B cell (primary cell): ENCODE data around the gene CLASP2. TPM values are rescaled to one million over a fixed set of nuclear protein-coding genes. Genes with fewer than 3 reads are reported as not detected.

ENCODE experiments used
- ATAC-seq: fragments of 200-7000 bp; cut with Tn5 transposase; one replicate; pipeline ENCODE4 v1.10.0; 2021; ENCODE audit warnings: low read depth, mild to moderate bottlenecking, moderate number of reproducible peaks, moderate library complexity
- CTCF ChIA-PET: fragments of 350-600 bp; sonication (Branson Sonifier 250); formaldehyde crosslinking; loops from one replicate; lab custom pipeline; 2021; ENCODE audit warnings: antibody characterized with exemption, inconsistent platforms; lab: Charles Lee
- POLR2A ChIA-PET: fragments of 350-600 bp; sonication (Branson Sonifier 250); formaldehyde crosslinking; loops from one replicate; lab custom pipeline; 2021; ENCODE audit warnings: antibody characterized with exemption; lab: Charles Lee
- DNase-seq: peaks from one replicate; pipeline ENCODE4 v3.0.0; 2013
- H2AFZ ChIP-seq: 2 replicates; pipeline ENCODE4 v1.6.1; 2012; ENCODE audit warnings: mild to moderate bottlenecking, low read depth, low read length; ENCODE audit not compliant: insufficient read depth, poor library complexity, severe bottlenecking
- H3K27ac ChIP-seq, 2 donors: 1 replicate in 1 of 2; 2 replicates in 1 of 2; pipeline ENCODE4 v1.5.1; 2012 to 2013; ENCODE audit warnings: low read length in 2 of 2, mild to moderate bottlenecking in 2 of 2, moderate library complexity in 1 of 2
- H3K27me3 ChIP-seq, 4 experiments: fragments of 200-600 bp in 1 of 4; sonication (generic) in 1 of 4; replicated peaks in 1 of 4; 1 replicate in 2 of 4; 2 replicates in 2 of 4; pipeline versions ENCODE4 v1.6.1 to v1.7.0; 2013 to 2016; ENCODE audit warnings: low read length in 3 of 4, mild to moderate bottlenecking in 2 of 4, mixed read lengths in 1 of 4, moderate library complexity in 1 of 4; ENCODE audit not compliant: insufficient read depth in 4 of 4, control insufficient read depth in 3 of 4; ENCODE audit errors: control extremely low read depth in 1 of 4
- H3K36me3 ChIP-seq, 2 experiments: replicated peaks in 1 of 2; 1 replicate in 1 of 2; 2 replicates in 1 of 2; pipeline versions ENCODE4 v1.6.1 to v1.7.1; 2013; ENCODE audit warnings: low read length in 1 of 2; ENCODE audit not compliant: insufficient read depth in 2 of 2, control insufficient read depth in 1 of 2; ENCODE audit errors: control extremely low read depth in 1 of 2, extremely low read depth in 1 of 2
- H3K4me1 ChIP-seq, 2 donors: fragments of 200-600 bp in 1 of 2; sonication (generic) in 1 of 2; 1 replicate in 1 of 2; 2 replicates in 1 of 2; pipeline versions ENCODE4 v1.5.1 to v1.6.1; 2013 to 2017; ENCODE audit warnings: low read length in 2 of 2; ENCODE audit not compliant: control insufficient read depth in 2 of 2, insufficient read depth in 2 of 2
- H3K4me2 ChIP-seq: replicated peaks from 2 replicates; pipeline ENCODE3; 2012; ENCODE audit warnings: mild to moderate bottlenecking, low read depth, low read length; ENCODE audit not compliant: poor library complexity, severe bottlenecking
- H3K4me3 ChIP-seq, 5 experiments: fragments of 200-600 bp in 1 of 5; sonication (generic) in 1 of 5; 1 replicate in 3 of 5; 2 replicates in 2 of 5; pipeline versions ENCODE4 v1.5.1 to v1.7.0; 2011 to 2016; ENCODE audit warnings: low read length in 4 of 5, mild to moderate bottlenecking in 4 of 5, low read depth in 2 of 5, control low read depth in 1 of 5, moderate library complexity in 1 of 5; ENCODE audit not compliant: insufficient read depth in 1 of 5; ENCODE audit errors: control extremely low read depth in 1 of 5, extremely low read depth in 1 of 5
- H3K79me2 ChIP-seq: fragments of 200-600 bp; sonication (generic); one replicate; pipeline ENCODE4 v1.6.0; 2016; ENCODE audit warnings: low read length; ENCODE audit not compliant: control insufficient read depth, insufficient read depth
- H3K9ac ChIP-seq: fragments of 200-600 bp; sonication (generic); 2 replicates; pipeline ENCODE4 v1.6.1; 2017; ENCODE audit warnings: mild to moderate bottlenecking, low read length, moderate library complexity
- H3K9me3 ChIP-seq, 3 donors: one replicate each; pipeline versions ENCODE4 v1.6.1 to v1.7.1; 2013; ENCODE audit warnings: low read length in 2 of 3; ENCODE audit not compliant: control insufficient read depth in 2 of 3, insufficient read depth in 1 of 3; ENCODE audit errors: control extremely low read depth in 1 of 3
- H4K20me1 ChIP-seq: 2 replicates; pipeline ENCODE4 v1.6.0; 2012; ENCODE audit warnings: mild to moderate bottlenecking, low read length; ENCODE audit not compliant: insufficient read depth, control insufficient read depth, poor library complexity, severe bottlenecking
- H3K27ac Mint-ChIP-seq: one replicate; pipeline ENCODE4 v1.8.0; 2021; ENCODE audit warnings: mixed read lengths
- H3K27me3 Mint-ChIP-seq: one replicate; pipeline ENCODE4 v1.8.0; 2021; ENCODE audit warnings: mixed read lengths
- H3K4me1 Mint-ChIP-seq: one replicate; pipeline ENCODE4 v1.8.0; 2021; ENCODE audit warnings: mixed read lengths
- H3K4me3 Mint-ChIP-seq: one replicate; pipeline ENCODE4 v1.8.0; 2021; ENCODE audit warnings: mixed read lengths
- H3K9me3 Mint-ChIP-seq: one replicate; pipeline ENCODE4 v1.8.0; 2022; ENCODE audit warnings: mixed read lengths; ENCODE audit not compliant: insufficient read depth
- CTCF ChIP-seq: fragments of 200-600 bp; IDR thresholded peaks from one replicate; pipeline ENCODE4 v1.8.0; 2022; ENCODE audit warnings: antibody characterized with exemption, mild to moderate bottlenecking
- EZH2 ChIP-seq: IDR thresholded peaks from 2 replicates; pipeline ENCODE4 v1.6.1; 2012; ENCODE audit warnings: borderline replicate concordance, low read depth, mild to moderate bottlenecking, moderate library complexity, low read length; ENCODE audit not compliant: insufficient read depth, poor library complexity, severe bottlenecking
- WGBS: methylation state at CpG from one replicate; pipeline ENCODE4 v1.1.5; 2013; ENCODE audit warnings: missing lambda C conversion rate; ENCODE audit not compliant: insufficient coverage; 5-methylcytosine and 5-hydroxymethylcytosine counted together
- intact Hi-C: fragments of 100-400 bp; cut with micrococcal nuclease; formaldehyde crosslinking; loops from one replicate; pipeline ENCODE4 v1.10.0; 2022
- polyA plus RNA-seq: library from polyadenylated mRNA; depleted of rRNA; stranded (reverse); fragments of >200 nt; gene quantifications from 2 replicates; pipeline ENCODE4 v1.2.3, GENCODE V29; 2012
- total RNA-seq, 2 donors: library from RNA; stranded (reverse); fragments of 120-200 nt in 1 of 2; gene quantifications; 1 replicate in 1 of 2; 2 replicates in 1 of 2; pipeline versions ENCODE4 v1.2.3 to v1.2.4, GENCODE V29; 2013 to 2022

Gene CLASP2
- total and polyA plus RNA-seq, 2 donors (not counting 1 experiment from before 2014, with no cell fraction given) = 10.7 to 109 TPM

DNA sequence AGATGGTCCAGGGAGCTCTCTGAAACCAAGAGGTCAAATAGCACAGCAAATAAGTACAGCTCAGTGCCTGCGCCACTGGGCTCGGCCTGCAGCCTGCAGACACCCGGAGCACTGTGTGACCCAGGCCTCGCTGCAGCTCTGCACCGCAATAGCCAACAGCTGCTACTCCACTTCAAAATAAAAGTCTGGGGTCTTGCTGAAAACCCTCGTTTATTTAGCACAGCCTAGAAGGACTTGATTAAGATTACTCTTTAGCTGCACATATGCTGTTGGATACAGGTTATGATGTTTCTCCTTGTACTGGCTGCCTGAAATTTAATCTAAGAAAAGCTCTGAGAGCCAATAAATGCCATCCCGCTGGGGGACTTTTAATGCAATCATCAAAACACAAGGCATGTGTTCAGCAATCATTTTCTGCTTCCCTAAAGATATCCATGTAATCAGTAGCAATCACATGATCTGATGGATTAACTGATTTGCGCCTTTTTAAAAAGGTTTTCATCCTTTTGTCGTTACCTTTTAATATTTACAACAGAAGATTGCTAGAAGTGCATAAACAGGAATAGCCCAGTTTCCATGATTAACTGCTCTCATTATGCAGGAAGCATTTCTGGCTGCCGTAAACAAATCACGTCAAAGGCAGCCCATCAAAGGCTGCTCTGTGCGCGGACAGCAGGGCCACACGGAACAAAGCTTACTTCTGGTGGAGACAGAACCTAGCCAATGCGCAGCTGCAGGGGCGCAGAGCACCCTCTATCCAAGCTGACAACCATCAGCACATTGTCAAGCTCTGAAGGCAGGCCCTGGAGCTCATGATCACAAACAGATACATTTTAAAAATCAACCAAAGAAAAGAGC is 58.8 kb downstream of the CLASP2 start:
- Histone ChIP-seq H3K27me3 (no peaks in the 10 kb centered on the region), H3K36me3 (no peaks in the 10 kb centered on the region), H3K4me1 (peaks cover 16 to 20% of the 10 kb centered on the region in 2 donors), H3K9me3 (no peaks in the 10 kb centered on the region), H3K4me2 (peak overlapping the region; percentile 69), H3K27ac (peak overlapping the region; percentile 12 to 21), H3K9ac (peak overlapping the region; percentile 47), H2AFZ (peak overlapping the region; percentile 43), H3K4me3 (peak overlapping the region; percentile 16 to 53 (median 45)), H3K79me2 (peaks cover 12% of the 10 kb centered on the region), H4K20me1 (no peaks in the 10 kb centered on the region)
- Mint-ChIP-seq H3K4me1 (peaks cover 32% of the 10 kb centered on the region), H3K4me3 (peak overlapping the region; percentile 78), H3K9me3 (no peaks in the 10 kb centered on the region), H3K27ac (peak overlapping the region; percentile 83), H3K27me3 (no peaks in the 10 kb centered on the region)
- CTCF ChIA-PET = interaction anchor here (0.7 to 1.4 kb wide), 5 partner anchors 11 to 139 kb away, joined by 3 to 5 read pairs (median 4); partner anchors contain the start of gene PDCD6IP
- intact Hi-C loops = loop anchor here (1.0 kb wide), 1 partner anchor 59 kb away; the partner anchor contains the start of gene CLASP2
- DNase-seq (peak; percentile 57), ATAC-seq (peak; percentile 82)
- 10% methylated on average over 14 of the region's 16 CpGs for WGBS
- no peak for TF ChIP-seq CTCF
- no peak for TF ChIP-seq EZH2
- POLR2A ChIA-PET = no interaction called here

DNA sequence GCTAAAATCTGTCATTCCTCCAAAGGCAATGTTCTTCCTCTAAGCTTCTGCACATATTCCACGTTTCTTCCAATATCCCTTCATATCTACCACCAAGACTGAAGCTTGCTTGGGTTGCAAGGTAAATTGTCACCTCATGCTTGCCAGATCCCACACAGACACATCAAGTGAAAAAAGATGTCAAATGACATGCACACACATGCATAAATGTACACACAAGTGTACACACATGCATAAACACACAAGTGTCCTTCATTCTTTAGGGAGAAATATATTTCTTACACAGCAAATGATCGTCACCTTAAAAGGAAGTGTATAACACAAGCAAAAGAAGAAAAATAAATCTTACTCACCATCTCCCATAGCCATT is 59.4 kb downstream of the CLASP2 start:
- no peak for ATAC-seq
- Histone ChIP-seq H3K36me3 (no peaks in the 10 kb centered on the region), H3K9ac (peak overlapping the region; percentile 47), H3K27me3 (no peaks in the 10 kb centered on the region), H3K79me2 (peaks cover 12% of the 10 kb centered on the region), H3K9me3 (no peaks in the 10 kb centered on the region), H3K4me2 (peak overlapping the region; percentile 69), H3K4me3 (peak overlapping the region in 4 of 5 experiments; percentile 16 to 53 (median 46)), H3K4me1 (peaks cover 16 to 20% of the 10 kb centered on the region in 2 donors), H3K27ac (no peak overlapping the region), H4K20me1 (no peaks in the 10 kb centered on the region), H2AFZ (peak overlapping the region; percentile 43)
- DNase-seq = no peak
- 58% methylated on average over 1 of the region's 2 CpGs for WGBS
- H3K9me3 Mint-ChIP-seq = no peaks in the 10 kb centered on the region
- H3K27ac Mint-ChIP-seq = peak overlapping the region; percentile 83
- TF ChIP-seq CTCF = no peak
- TF ChIP-seq EZH2 = no peak
- POLR2A ChIA-PET = no interaction called here
- peaks cover 35% of the 10 kb centered on the region for H3K4me1 Mint-ChIP-seq
- H3K4me3 Mint-ChIP-seq = peak overlapping the region; percentile 78
- CTCF ChIA-PET = interaction anchor here (0.8 kb wide), 1 partner anchor 129 kb away, joined by 4 read pairs; no protein-coding TSS in a partner anchor
- intact Hi-C loops = no loop called here
- H3K27me3 Mint-ChIP-seq = no peaks in the 10 kb centered on the region
